H1 (cell line): ENCODE measurements around the gene CERS5. TPM values are rescaled to one million over a fixed set of nuclear protein-coding genes. Genes with fewer than 3 reads are reported as not detected.

Experiments used
- CTCF ChIA-PET: fragments of 300-600 bp; sonication (Branson Sonifier 250); formaldehyde crosslinking; loops from one replicate; lab custom pipeline; 2021; ENCODE audit not compliant: partially characterized antibody; lab: Charles Lee
- POLR2A ChIA-PET: fragments of 300-600 bp; sonication (Branson Sonifier 250); formaldehyde crosslinking; loops from one replicate; lab custom pipeline; 2021; ENCODE audit warnings: inconsistent platforms; ENCODE audit not compliant: partially characterized antibody; lab: Charles Lee
- DNase-seq, 2 experiments: peaks; one replicate each; pipeline versions ENCODE4 v3.0.0 to v3.0.0-alpha.2; 2010 to 2022; ENCODE audit warnings: low spot score in 2 of 2, low read depth in 1 of 2, mixed read lengths in 1 of 2
- FAIRE-seq: peaks from 2 replicates; lab custom pipeline; 2011; peaks lifted over from hg19 to GRCh38; lab: Jason Lieb, UNC
- H2AFZ ChIP-seq: 2 replicates; pipeline ENCODE4 v1.8.1; 2012; ENCODE audit warnings: low read length, inconsistent platforms
- H2AK5ac ChIP-seq: 2 replicates; pipeline ENCODE4 v1.6.1; 2013; ENCODE audit warnings: low read depth, low read length
- H2BK120ac ChIP-seq: replicated peaks from 2 replicates; pipeline ENCODE3; 2013; ENCODE audit warnings: low read depth, low read length, inconsistent platforms
- H2BK12ac ChIP-seq: 2 replicates; pipeline ENCODE4 v1.6.1; 2013; ENCODE audit warnings: low read depth, low read length
- H2BK15ac ChIP-seq: 2 replicates; pipeline ENCODE4 v1.6.1; 2013; ENCODE audit warnings: low read length
- H2BK20ac ChIP-seq: 2 replicates; pipeline ENCODE4 v1.6.1; 2013; ENCODE audit warnings: low read length
- H2BK5ac ChIP-seq: 2 replicates; pipeline ENCODE4 v1.6.1; 2013; ENCODE audit warnings: low read depth, low read length
- H3K14ac ChIP-seq: 2 replicates; pipeline ENCODE4 v1.6.1; 2013; ENCODE audit warnings: inconsistent platforms; ENCODE audit not compliant: insufficient read length
- H3K18ac ChIP-seq: 2 replicates; pipeline ENCODE4 v1.6.1; 2013; ENCODE audit warnings: low read length; ENCODE audit errors: extremely low read depth
- H3K23ac ChIP-seq: 2 replicates; pipeline ENCODE4 v1.6.1; 2013; ENCODE audit warnings: inconsistent platforms; ENCODE audit not compliant: insufficient read length
- H3K23me2 ChIP-seq: 2 replicates; pipeline ENCODE4 v1.6.1; 2013; ENCODE audit warnings: low read depth, low read length
- H3K27ac ChIP-seq: 2 replicates; pipeline ENCODE4 v1.6.1; 2011; ENCODE audit warnings: low read depth, low read length, inconsistent platforms
- H3K27me3 ChIP-seq, 4 experiments: replicated peaks in 1 of 4; 1 replicate in 1 of 4; 2 replicates in 3 of 4; pipeline versions ENCODE4 v1.6.1 to v1.8.1; 2011 to 2013; ENCODE audit warnings: low read length in 3 of 4, mild to moderate bottlenecking in 3 of 4, inconsistent platforms in 2 of 4, mixed read lengths in 2 of 4, moderate library complexity in 1 of 4; ENCODE audit not compliant: control insufficient read depth in 3 of 4, insufficient read depth in 3 of 4; ENCODE audit errors: extremely low read depth in 1 of 4
- H3K36me3 ChIP-seq, 4 experiments: 2 replicates each; pipeline versions ENCODE4 v1.6.1 to v1.8.1; 2011 to 2013; ENCODE audit warnings: mild to moderate bottlenecking in 4 of 4, low read length in 3 of 4, moderate library complexity in 2 of 4, control low read depth in 1 of 4, inconsistent platforms in 1 of 4; ENCODE audit not compliant: insufficient read depth in 4 of 4, control insufficient read depth in 2 of 4
- H3K4ac ChIP-seq: replicated peaks from 2 replicates; pipeline ENCODE3; 2013; ENCODE audit warnings: low read length, low read depth, mixed read lengths, inconsistent platforms; ENCODE audit not compliant: insufficient read length
- H3K4me1 ChIP-seq, 4 experiments: replicated peaks in 1 of 4; 1 replicate in 1 of 4; 2 replicates in 3 of 4; pipeline versions ENCODE4 v1.6.1 to v1.8.1; 2011 to 2013; ENCODE audit warnings: low read length in 3 of 4, inconsistent platforms in 2 of 4, mixed read lengths in 1 of 4; ENCODE audit not compliant: insufficient read depth in 4 of 4, control insufficient read depth in 3 of 4
- H3K4me2 ChIP-seq, 2 experiments: 2 replicates each; pipeline versions ENCODE4 v1.6.1 to v1.8.1; 2011 to 2013; ENCODE audit warnings: low read depth in 2 of 2, low read length in 2 of 2, control low read depth in 1 of 2, inconsistent platforms in 1 of 2, mild to moderate bottlenecking in 1 of 2; ENCODE audit not compliant: insufficient read depth in 1 of 2
- H3K4me3 ChIP-seq, 4 experiments: fragments of 200-600, 300-600 bp in 1 of 4; sonication (generic), shearing (Covaris generic), sonication (Bioruptor Twin) in 1 of 4; 2 replicates each; pipeline versions ENCODE4 v1.5.1 to v1.8.1; 2011 to 2016; ENCODE audit warnings: low read length in 4 of 4, low read depth in 3 of 4, control low read depth in 2 of 4, inconsistent platforms in 2 of 4, mild to moderate bottlenecking in 2 of 4, mixed read lengths in 1 of 4, moderate library complexity in 1 of 4; ENCODE audit not compliant: insufficient read depth in 2 of 4; ENCODE audit errors: extremely low read depth in 1 of 4
- H3K56ac ChIP-seq: replicated peaks from 2 replicates; pipeline ENCODE3; 2013; ENCODE audit warnings: low read depth, mild to moderate bottlenecking, mixed read lengths, low read length, inconsistent platforms; ENCODE audit not compliant: insufficient read length
- H3K79me1 ChIP-seq: 2 replicates; pipeline ENCODE4 v1.6.1; 2013; ENCODE audit warnings: low read depth, low read length, control low read depth
- H3K79me2 ChIP-seq, 2 experiments: 2 replicates each; pipeline versions ENCODE4 v1.6.1 to v1.8.1; 2012 to 2013; ENCODE audit warnings: low read length in 2 of 2, mild to moderate bottlenecking in 2 of 2, inconsistent platforms in 1 of 2; ENCODE audit not compliant: insufficient read depth in 2 of 2, control insufficient read depth in 1 of 2
- H3K9ac ChIP-seq, 4 experiments: replicated peaks in 1 of 4; 1 replicate in 1 of 4; 2 replicates in 3 of 4; pipeline versions ENCODE4 v1.6.1 to v1.8.1; 2011 to 2013; ENCODE audit warnings: low read depth in 3 of 4, low read length in 3 of 4, control low read depth in 2 of 4, mild to moderate bottlenecking in 2 of 4, moderate library complexity in 2 of 4, inconsistent platforms in 1 of 4; ENCODE audit errors: extremely low read depth in 1 of 4
- H3K9me3 ChIP-seq, 2 experiments: 2 replicates each; pipeline versions ENCODE4 v1.6.1 to v1.8.1; 2012 to 2013; ENCODE audit warnings: mild to moderate bottlenecking in 2 of 2, moderate library complexity in 2 of 2, control low read depth in 1 of 2, inconsistent platforms in 1 of 2, low read depth in 1 of 2, low read length in 1 of 2, mixed read lengths in 1 of 2; ENCODE audit not compliant: insufficient read depth in 2 of 2
- H4K20me1 ChIP-seq, 2 experiments: replicated peaks in 1 of 2; 2 replicates each; pipeline versions ENCODE3 to v1.8.1; 2011 to 2013; ENCODE audit warnings: inconsistent platforms in 2 of 2, low read length in 2 of 2, mild to moderate bottlenecking in 1 of 2; ENCODE audit not compliant: insufficient read depth in 2 of 2, control insufficient read depth in 1 of 2
- H4K5ac ChIP-seq: 2 replicates; pipeline ENCODE4 v1.6.1; 2013; ENCODE audit warnings: low read length, low read depth, mixed read lengths, inconsistent platforms; ENCODE audit not compliant: insufficient read length
- H4K8ac ChIP-seq: 2 replicates; pipeline ENCODE4 v1.8.0; 2013; ENCODE audit warnings: mild to moderate bottlenecking, moderate library complexity, low read length, inconsistent platforms; ENCODE audit not compliant: insufficient read depth; ENCODE audit errors: extremely low read depth
- H4K91ac ChIP-seq: replicated peaks from 2 replicates; pipeline ENCODE3; 2013; ENCODE audit warnings: low read length, mixed read lengths, inconsistent platforms; ENCODE audit not compliant: insufficient read length
- ATF3 ChIP-seq: IDR thresholded peaks from 2 replicates; pipeline ENCODE4 v1.6.1; 2011; ENCODE audit warnings: low read depth, mild to moderate bottlenecking, low read length; ENCODE audit not compliant: insufficient read depth
- POU5F1 ChIP-seq: IDR thresholded peaks from 2 replicates; pipeline ENCODE4 v1.6.1; 2011; ENCODE audit warnings: low read depth, mild to moderate bottlenecking, low read length, moderate library complexity
- TCF12 ChIP-seq: IDR thresholded peaks from 2 replicates; pipeline ENCODE4 v1.6.1; 2011; ENCODE audit warnings: low read depth, mild to moderate bottlenecking, low read length
- polyA plus RNA-seq, 7 experiments: library from polyadenylated mRNA; depleted of rRNA in 3 of 7; stranded (reverse) in 5 of 7; unstranded in 2 of 7; fragments of >200 nt in 5 of 7; fragments of 200-250 nt in 2 of 7; gene quantifications; 1 replicate in 5 of 7; 2 replicates in 1 of 7; 4 replicates in 1 of 7; pipeline versions ENCODE4 v1.2.1 to v1.2.3, GENCODE V29; 2011 to 2013; ENCODE audit warnings: missing spikeins in 2 of 7, mixed read lengths in 2 of 7
- total RNA-seq: library from RNA; stranded (reverse); fragmentation: NEBNext Ultra II Directional; extraction: Animal tissue kit (Norgen Biotek cat#: 25700); gene quantifications from 2 replicates; pipeline ENCODE4 v1.2.1, GENCODE V29; 2021

Gene CERS5
- total and polyA plus RNA-seq, 2 of the 8 experiments (the other 6 are each of a cell fraction or from before 2014, with no cell fraction given), result 69.2 to 119 TPM

GRCh38 chr12:50182461-50182860, 15.3 kb upstream of the CERS5 start:
- TF ChIP-seq TCF12 (no peak), POU5F1 (no peak), ATF3 (no peak)
- Histone ChIP-seq H4K5ac (no peak overlapping the region), H3K4me3 (no peak overlapping the region), H4K20me1 (no peaks in the 10 kb centered on the region), H3K4me2 (no peak overlapping the region), H3K23ac (no peak overlapping the region), H2BK120ac (no peak overlapping the region), H2BK20ac (no peak overlapping the region), H3K23me2 (no peaks in the 10 kb centered on the region), H3K9ac (no peak overlapping the region), H4K8ac (no peak overlapping the region), H3K36me3 (peaks cover 0 to 12% (median 9%) of the 10 kb centered on the region in 4 experiments; a peak in 5 of 8 replicates), H4K91ac (no peak overlapping the region), H3K18ac (no peak overlapping the region), H2AFZ (no peak overlapping the region), H3K56ac (no peak overlapping the region), H3K14ac (no peak overlapping the region), H3K79me1 (no peaks in the 10 kb centered on the region), H3K79me2 (no peaks in the 10 kb centered on the region), H3K27ac (no peak overlapping the region), H3K4ac (no peak overlapping the region), H3K27me3 (no peaks in the 10 kb centered on the region), H2BK5ac (no peak overlapping the region), H2BK15ac (no peak overlapping the region), H3K9me3 (no peaks in the 10 kb centered on the region), H2AK5ac (no peak overlapping the region), H3K4me1 (no peaks in the 10 kb centered on the region), H2BK12ac (no peak overlapping the region)
- DNase-seq (no peak), FAIRE-seq (no peak)
- ChIA-PET POLR2A (interaction anchor here (1.0 to 1.7 kb wide), 4 partner anchors 14 to 100 kb away, joined by 3 to 6 read pairs (median 4); partner anchors contain the start of gene CERS5), CTCF (interaction anchor here (0.6 to 1.7 kb wide), 8 partner anchors 10 to 131 kb away, joined by 3 to 5 read pairs (median 3); no protein-coding TSS in a partner anchor)
